AG10803 (cell line): Measurements from ENCODE around the gene HOXC11.
A peak's percentile ranks its signal among the peaks of the same experiment; 100 is the strongest.

Experiments used
- DNase-seq: peaks from one replicate; pipeline ENCODE4 v3.0.0; 2010; ENCODE audit warnings: low read depth
- H3K4me3 ChIP-seq: 2 replicates; pipeline ENCODE4 v1.5.1; 2011; ENCODE audit warnings: mild to moderate bottlenecking, low read length, control low read depth
- TF ChIP-seq, protein P1 (sequence below): conservative IDR thresholded peaks from 2 replicates; pipeline ENCODE4 v1.5.1; 2011; ENCODE audit warnings: mild to moderate bottlenecking, low read length, control low read depth, inconsistent platforms

The HOXC11 gene

DNA sequence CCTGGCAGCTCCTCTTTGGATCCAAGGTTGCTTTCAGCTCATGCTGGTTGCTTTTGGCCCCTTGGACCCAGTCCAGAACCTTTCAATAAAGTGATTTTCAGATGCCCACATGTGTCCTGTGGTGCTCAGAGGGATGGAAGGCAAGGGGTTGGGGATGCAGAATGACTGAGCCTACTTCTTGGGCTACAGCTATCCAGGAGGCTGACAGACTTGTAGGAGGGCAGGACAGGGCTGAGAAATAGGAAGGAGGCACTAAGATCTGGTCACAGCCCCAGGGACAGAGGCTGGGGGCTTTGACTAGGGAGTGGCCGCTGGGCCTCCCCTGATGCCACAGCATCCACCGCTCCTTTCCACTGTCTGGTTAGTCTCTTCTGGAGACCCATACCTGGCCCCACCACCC, 1.2 kb upstream of the HOXC11 start:
- H3K4me3 ChIP-seq = no peak overlapping the region
- DNase-seq = no peak
- TF ChIP-seq, protein P1, sequence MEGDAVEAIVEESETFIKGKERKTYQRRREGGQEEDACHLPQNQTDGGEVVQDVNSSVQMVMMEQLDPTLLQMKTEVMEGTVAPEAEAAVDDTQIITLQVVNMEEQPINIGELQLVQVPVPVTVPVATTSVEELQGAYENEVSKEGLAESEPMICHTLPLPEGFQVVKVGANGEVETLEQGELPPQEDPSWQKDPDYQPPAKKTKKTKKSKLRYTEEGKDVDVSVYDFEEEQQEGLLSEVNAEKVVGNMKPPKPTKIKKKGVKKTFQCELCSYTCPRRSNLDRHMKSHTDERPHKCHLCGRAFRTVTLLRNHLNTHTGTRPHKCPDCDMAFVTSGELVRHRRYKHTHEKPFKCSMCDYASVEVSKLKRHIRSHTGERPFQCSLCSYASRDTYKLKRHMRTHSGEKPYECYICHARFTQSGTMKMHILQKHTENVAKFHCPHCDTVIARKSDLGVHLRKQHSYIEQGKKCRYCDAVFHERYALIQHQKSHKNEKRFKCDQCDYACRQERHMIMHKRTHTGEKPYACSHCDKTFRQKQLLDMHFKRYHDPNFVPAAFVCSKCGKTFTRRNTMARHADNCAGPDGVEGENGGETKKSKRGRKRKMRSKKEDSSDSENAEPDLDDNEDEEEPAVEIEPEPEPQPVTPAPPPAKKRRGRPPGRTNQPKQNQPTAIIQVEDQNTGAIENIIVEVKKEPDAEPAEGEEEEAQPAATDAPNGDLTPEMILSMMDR = no peak

DNA sequence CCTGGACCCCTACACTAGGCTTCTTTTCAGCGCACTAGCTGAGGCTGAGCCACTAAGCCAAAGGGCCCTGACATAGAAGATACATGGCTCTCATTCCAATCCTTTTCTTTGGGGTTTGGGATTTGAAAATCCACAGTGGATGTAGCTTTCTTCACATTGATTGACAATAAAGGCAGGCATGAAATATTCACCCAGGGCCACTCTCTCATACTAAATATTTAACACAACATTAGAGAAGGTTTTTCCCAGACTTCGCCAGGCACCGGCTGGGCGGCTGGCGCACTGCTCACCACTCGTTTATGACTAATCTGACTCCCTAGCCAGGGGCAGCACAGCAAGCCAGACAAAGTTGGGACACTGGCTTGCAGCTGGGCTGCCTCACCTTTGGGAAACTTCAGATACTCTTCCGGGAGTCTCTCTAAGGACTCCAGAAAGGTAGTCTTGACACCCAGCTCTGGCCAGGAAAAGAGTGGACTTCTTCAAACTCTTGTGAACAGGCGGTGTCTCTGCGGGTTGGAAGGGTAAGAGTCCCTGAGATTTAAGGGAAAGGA, 699 bp upstream of the HOXC11 start:
- peak overlapping the region; percentile 86 for H3K4me3 ChIP-seq
- DNase-seq = no peak
- TF ChIP-seq, protein P1 = no peak

DNA sequence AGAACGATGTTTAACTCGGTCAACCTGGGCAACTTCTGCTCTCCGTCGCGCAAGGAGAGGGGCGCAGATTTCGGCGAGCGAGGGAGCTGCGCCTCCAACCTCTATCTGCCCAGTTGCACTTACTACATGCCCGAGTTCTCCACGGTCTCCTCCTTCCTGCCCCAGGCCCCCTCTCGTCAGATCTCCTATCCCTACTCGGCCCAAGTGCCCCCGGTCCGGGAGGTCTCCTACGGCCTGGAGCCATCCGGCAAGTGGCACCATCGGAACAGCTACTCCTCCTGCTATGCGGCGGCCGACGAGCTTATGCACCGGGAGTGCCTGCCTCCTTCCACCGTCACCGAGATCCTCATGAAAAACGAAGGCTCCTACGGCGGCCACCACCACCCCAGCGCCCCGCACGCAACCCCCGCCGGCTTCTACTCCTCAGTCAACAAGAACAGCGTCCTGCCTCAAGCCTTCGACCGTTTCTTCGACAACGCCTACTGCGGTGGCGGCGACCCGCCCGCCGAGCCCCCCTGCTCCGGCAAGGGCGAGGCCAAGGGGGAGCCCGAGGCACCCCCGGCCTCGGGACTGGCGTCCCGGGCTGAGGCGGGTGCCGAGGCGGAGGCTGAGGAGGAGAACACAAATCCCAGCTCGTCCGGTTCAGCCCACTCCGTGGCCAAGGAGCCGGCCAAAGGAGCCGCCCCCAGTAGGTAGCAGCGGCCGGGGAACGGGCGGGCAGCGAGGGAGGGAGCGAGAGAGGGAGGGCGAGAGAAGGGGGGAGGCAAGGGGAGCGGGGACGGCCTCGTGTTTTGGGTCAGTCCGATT, 513 bp downstream of the HOXC11 start:
- peak; percentile 67 for DNase-seq
- TF ChIP-seq, protein P1 = no peak
- H3K4me3 ChIP-seq = peak overlapping the region; percentile 86

DNA sequence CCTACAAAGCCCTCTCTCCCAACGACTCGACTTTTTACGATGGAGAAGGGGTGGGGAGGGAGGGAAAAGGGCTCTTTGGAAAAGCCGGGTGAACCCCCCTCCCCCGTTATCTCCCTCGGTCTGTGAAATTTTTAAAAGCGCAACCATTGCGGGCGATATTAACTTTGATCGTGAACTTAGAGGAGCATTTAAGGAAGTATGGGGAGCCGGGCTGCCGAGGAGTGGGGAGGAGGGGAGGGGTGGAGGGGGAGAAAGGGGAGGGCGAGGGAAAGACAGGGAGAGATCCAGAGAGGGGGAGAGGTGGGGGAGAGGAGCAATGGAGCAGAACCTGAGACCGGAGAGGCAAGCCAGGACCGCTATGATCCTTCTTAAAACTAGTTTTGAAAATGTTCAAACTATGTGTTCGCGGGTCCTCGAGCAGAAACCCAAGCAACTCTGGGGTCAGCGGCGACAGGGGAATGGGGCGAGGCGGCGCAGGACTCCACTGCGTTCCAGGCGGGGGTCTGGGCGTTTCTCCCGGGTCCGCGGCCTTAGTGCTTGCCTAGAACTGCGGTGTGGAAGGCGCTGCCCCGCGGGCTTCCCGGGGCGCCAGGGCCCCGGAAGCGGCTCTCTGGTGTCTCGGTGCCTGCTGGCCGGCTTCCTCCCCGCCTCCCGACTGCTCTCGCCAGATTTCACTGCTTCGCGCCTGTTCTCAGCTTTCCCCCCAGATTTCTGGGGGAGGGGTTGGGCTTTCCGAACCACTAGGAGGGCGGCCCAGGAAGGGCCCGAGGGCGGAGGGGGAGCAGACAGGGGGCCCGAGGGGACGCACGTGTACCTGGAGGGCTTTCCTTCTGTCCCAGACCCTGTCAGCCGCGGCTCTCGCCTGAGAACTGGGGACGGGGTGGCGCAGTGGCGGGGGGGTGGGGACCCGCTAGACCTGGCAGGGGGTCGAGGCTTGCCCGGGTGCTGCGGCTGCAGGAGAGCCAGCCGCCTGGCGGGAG, 1.4 kb downstream of the HOXC11 start, which contains the start of gene HOTAIR:
Gene HOTAIR, minus strand, starts transcription at position 871 of the 980 bp plus-strand sequence.
- peak; percentile 59 for DNase-seq
- TF ChIP-seq, protein P1 = no peak
- H3K4me3 ChIP-seq = peak within 1 kb of the TSS; percentile 86

DNA sequence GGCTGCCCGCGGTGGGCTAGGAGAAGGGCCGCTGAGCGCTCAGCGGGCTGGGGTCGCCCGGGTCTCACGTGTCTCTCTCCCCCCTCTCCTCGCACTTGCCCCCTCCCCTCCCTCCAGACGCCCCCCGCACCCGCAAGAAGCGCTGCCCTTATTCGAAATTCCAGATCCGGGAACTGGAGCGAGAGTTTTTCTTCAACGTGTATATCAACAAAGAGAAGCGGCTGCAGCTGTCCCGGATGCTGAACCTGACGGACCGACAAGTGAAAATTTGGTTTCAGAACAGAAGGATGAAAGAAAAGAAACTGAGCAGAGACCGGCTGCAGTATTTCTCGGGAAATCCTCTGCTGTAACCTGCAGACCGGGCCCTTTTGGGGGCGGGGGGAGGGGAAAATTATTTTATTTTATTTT, 2.1 kb downstream of the HOXC11 start:
- TF ChIP-seq, protein P1 = no peak
- peak overlapping the region; percentile 86 for H3K4me3 ChIP-seq
- no peak for DNase-seq

DNA sequence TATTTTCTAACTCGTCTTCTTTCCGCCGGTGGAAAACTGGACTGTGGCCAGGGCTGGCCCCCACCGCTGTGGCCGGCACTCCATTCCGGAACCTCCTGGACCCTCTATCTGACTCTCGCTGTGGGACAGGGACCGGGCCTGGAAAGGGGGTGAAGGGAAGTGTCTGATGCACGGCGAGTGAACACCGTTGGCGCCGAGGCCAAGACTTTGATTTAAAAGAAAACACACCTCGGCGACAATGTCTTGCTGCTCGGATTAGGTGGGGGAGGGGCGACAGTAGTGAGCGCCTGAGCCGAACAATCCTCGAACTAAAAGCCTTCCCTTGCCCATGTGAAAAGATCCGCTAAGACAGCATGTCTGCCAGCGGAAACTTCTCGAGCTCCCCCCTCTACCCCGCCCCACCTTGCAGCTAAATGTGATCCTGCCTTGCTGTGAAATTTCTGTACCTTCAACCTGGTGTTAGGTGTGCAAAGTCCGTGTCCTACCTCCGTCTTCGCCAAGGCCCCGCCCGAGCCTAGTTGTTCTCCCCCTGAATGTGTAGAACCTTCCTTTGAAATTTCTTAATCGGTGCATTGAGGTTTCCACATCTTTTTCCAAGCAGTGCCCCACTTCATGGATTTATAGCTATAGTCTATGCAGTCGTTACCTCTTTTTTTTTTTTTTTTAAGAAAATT, 2.7 kb downstream of the HOXC11 start:
- TF ChIP-seq, protein P1 = no peak
- no peak for DNase-seq
- H3K4me3 ChIP-seq = peak overlapping the region; percentile 86
